ENCODE results near the gene CDKAL1.

The CDKAL1 gene

GRCh38 chr6:20569000-20569610, 34.8 kb downstream of the CDKAL1 start:
- Histone ChIP-seq H3K9me3 (no peaks in the 10 kb centered on the region), H3K4me3 (ENCODE audit: low read depth, low read length) (no peak overlapping the region), H3K27me3 (no peaks in the 10 kb centered on the region), H3K4me1 (peaks cover 23% of the 10 kb centered on the region), H3K36me3 (no peaks in the 10 kb centered on the region)
- no peak for DNase-seq
- TF ChIP-seq CTCF (IDR thresholded peaks at IDR 0.05; ENCODE audit: low read depth, low read length) = no peak

- Histone ChIP-seq H3K4me1 (peaks cover 28% of the 10 kb centered on the region), H3K4me3 (ENCODE audit: low read depth, low read length) (no peak overlapping the region), H3K27me3 (no peaks in the 10 kb centered on the region), H3K36me3 (no peaks in the 10 kb centered on the region), H3K9me3 (no peaks in the 10 kb centered on the region)
- no peak for TF ChIP-seq CTCF (IDR thresholded peaks at IDR 0.05; ENCODE audit: low read depth, low read length)
- DNase-seq = no peak
Observed at GRCh38 chr6:20571261-20571660, 37.0 kb downstream of the CDKAL1 start.

GRCh38 chr6:20572288-20572687, 38.0 kb downstream of the CDKAL1 start:
- no peak for TF ChIP-seq CTCF (IDR thresholded peaks at IDR 0.05; ENCODE audit: low read depth, low read length)
- no peak overlapping the region for H3K4me3 ChIP-seq (ENCODE audit: low read depth, low read length)
- H3K36me3 ChIP-seq = no peaks in the 10 kb centered on the region
- H3K4me1 ChIP-seq = peaks cover 32% of the 10 kb centered on the region
- no peaks in the 10 kb centered on the region for H3K27me3 ChIP-seq
- H3K9me3 ChIP-seq = no peaks in the 10 kb centered on the region
- no peak for DNase-seq

GRCh38 chr6:20572940-20573339, 38.7 kb downstream of the CDKAL1 start:
- no peak for DNase-seq

GRCh38 chr6:20574355-20574754, 40.1 kb downstream of the CDKAL1 start:
- TF ChIP-seq CTCF (IDR thresholded peaks at IDR 0.05; ENCODE audit: low read depth, low read length) = no peak
- H3K4me1 ChIP-seq = peaks cover 34% of the 10 kb centered on the region
- H3K27me3 ChIP-seq = no peaks in the 10 kb centered on the region
- no peaks in the 10 kb centered on the region for H3K9me3 ChIP-seq
- DNase-seq = no peak
- no peak overlapping the region for H3K4me3 ChIP-seq (ENCODE audit: low read depth, low read length)
- H3K36me3 ChIP-seq = no peaks in the 10 kb centered on the region

More at GRCh38 chr6:20572940-20573339, 38.7 kb downstream of the CDKAL1 start:
- peaks cover 34% of the 10 kb centered on the region for H3K4me1 ChIP-seq
- no peak overlapping the region for H3K4me3 ChIP-seq (ENCODE audit: low read depth, low read length)
- H3K9me3 ChIP-seq = no peaks in the 10 kb centered on the region
- no peak for TF ChIP-seq CTCF (IDR thresholded peaks at IDR 0.05; ENCODE audit: low read depth, low read length)
- H3K36me3 ChIP-seq = no peaks in the 10 kb centered on the region
- no peaks in the 10 kb centered on the region for H3K27me3 ChIP-seq

- H3K9me3 ChIP-seq = no peaks in the 10 kb centered on the region
- H3K4me1 ChIP-seq = peaks cover 34% of the 10 kb centered on the region
- H3K36me3 ChIP-seq = no peaks in the 10 kb centered on the region
- no peak for DNase-seq
- H3K4me3 ChIP-seq (ENCODE audit: low read depth, low read length) = no peak overlapping the region
- TF ChIP-seq CTCF (IDR thresholded peaks at IDR 0.05; ENCODE audit: low read depth, low read length) = no peak
- no peaks in the 10 kb centered on the region for H3K27me3 ChIP-seq
Observed at GRCh38 chr6:20575125-20575524, 40.9 kb downstream of the CDKAL1 start.

All from BE2C (cell line).